GM19455 (cell line): Measurements from ENCODE around the gene SIGLEC5.

Experiments
- ATAC-seq: cut with Tn5 transposase; IDR thresholded peaks from one replicate; pipeline ENCODE4 v1.9.1; 2021; ENCODE audit not compliant: unreplicated experiment

Gene SIGLEC5

DNA sequence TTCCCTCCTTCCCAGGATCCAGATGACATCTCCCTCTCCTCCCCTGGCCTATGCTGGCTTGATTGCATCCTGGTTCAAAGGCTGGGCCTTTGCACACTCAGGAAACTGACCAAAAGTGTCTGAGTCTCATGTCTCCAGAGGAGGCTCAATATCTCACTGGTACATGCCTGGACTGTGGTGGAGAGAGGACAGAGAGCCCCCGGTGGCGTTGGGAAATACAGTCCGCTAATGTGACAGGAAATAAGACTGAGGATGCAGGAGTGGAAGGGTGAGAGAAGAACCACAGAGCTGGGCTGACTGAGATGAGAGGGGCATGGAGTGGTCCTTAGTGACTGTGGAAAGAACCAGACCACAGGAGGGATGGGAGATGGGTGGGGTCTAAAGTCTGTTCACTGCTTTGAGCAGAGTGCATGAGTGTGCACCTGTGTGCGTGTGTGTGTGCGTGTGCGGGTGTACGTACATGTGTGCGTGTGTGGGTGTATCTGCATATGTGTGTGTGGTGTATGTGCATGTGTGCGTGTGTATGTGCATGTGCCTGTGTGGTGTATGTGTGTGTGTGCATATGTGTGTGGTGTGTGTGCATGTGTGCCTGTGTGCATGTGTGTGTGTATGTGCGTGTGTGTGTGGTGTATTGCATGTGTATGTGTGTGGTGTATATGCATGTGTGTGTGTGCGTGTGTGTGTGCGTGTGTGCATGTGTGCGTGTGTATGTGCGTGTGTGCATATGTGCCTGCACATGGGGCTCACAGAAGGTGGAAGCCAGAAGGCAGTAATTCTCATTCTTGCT is 1.9 kb downstream of the SIGLEC5 start:
- ATAC-seq: no peak

DNA sequence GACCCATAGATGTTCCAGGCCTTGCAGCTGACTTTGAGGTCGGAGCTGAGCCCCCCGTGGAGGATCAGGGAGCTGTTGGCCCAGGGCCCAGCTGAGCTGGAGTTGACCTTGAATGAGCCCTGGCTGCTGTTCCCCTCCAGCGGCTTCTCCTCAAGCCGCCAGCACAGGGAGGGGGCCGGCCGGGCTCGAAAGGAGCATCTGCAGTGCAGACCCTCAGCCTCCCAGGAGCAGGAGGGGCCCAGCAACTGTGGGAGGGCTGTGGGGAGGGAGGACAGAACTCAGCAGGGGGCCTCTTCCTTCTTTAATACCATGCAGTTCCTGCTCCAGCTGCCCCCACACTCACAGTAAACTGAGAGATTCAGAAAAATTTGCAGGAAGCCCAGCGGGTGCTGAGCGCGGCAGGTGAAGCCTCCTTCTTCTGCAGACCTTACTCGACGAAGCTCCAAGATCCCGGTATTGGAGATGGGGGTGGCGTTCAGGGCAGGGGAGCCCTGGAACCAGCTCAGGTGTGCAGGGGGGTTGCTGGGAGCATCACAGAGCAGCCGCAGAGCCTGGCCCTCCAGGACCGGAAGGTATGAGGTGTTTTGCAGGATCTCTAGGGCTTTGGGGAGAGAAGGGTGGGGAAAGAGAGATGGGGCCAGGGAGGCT is 2.6 kb downstream of the SIGLEC5 start:
- no peak for ATAC-seq

DNA sequence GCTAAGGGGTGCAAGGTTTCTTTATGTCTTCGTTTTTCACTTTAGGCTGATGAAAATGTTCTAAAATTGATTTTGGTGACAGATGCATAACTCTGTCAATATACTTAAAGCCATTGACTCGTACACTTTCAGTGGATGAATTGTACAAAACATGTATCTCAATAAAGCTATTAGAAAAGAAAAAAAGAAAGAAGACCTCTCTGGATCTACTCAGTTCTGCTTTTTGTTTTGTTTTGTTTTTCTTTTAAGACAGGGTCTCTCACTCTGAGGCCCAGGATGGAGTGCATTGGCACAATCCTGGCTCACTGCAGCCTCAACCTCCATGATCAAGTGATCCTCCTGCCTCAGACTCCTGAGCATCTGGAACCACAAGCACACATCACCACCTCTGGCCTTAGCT is 3.5 kb downstream of the SIGLEC5 start:
- ATAC-seq: no peak

DNA sequence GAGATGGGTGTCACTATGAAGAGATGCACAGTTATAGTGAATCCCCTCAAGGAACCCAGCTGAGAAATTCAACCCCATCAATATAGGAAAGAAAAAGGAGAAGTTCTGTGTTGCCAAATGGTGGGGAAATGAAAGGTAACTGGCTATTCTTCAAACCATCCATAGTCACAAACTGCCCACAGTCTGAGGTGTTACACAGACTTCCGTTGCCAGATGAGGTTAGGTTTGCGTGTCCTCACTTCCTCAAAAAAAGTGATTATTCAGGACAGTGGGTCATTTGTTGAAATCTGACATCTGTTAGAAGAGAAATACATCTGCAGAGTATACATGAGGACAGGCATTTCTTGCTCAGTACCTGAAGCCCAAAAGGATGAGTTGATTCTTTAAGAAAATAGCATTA is 9.0 kb downstream of the SIGLEC5 start:
- ATAC-seq: no peak

DNA sequence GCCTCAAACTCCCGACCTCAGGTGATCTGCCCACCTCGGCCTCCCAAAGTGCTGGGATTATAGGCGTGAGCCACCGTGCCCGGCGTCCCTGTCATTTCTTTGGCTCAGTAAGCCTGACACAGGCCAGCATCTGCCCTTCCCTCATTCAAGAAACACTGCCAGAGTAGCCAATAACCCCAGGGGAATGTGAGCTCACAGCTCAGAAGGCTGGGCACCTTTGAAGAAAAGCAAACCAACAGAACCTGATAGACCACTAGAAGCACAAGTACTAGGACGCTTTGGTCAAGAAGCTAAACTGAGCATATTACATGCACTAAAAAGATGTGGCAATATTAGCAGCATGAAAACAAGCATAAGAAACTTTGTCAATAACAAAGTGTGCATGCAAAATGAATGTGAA is 14.2 kb downstream of the SIGLEC5 start:
- ATAC-seq: no peak

DNA sequence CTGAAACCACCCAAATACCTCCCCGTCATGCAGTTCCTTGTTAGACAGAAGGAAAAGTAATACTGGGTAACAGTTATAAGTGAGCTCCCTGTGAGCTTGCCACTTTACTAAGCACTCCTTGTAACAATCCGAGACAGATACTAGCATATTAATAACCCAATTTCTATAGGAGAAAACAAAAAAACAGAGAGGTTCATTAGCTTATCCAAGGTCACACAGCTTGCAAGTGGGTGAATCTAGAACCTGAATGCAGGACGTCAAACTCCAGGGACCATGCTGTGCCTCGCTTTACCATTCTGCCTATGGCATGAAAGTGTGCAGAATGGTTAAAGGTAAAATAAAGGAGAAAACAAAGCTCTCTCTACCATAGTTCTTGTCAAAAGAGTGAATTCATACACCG is 15.4 kb downstream of the SIGLEC5 start:
- ATAC-seq: no peak

DNA sequence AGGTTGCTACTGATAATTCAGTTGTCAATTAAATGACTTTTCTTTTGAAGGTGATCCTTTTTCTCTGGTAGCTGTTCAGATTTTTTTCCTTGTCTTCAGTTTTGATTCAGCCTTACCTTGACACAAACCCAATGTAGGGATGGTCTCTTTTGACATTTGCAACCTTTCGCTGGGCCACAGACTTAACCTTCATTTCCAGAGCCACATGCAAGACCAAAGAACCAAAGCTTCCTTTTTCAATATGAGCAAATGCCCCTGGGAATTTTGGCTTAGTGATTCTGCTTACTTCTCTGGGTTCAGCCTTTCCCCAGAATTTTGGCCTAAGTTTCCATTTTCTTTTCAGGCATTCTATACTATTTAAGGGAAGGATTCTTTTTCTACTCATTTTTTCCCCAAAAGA is 19.6 kb downstream of the SIGLEC5 start:
- no peak for ATAC-seq

DNA sequence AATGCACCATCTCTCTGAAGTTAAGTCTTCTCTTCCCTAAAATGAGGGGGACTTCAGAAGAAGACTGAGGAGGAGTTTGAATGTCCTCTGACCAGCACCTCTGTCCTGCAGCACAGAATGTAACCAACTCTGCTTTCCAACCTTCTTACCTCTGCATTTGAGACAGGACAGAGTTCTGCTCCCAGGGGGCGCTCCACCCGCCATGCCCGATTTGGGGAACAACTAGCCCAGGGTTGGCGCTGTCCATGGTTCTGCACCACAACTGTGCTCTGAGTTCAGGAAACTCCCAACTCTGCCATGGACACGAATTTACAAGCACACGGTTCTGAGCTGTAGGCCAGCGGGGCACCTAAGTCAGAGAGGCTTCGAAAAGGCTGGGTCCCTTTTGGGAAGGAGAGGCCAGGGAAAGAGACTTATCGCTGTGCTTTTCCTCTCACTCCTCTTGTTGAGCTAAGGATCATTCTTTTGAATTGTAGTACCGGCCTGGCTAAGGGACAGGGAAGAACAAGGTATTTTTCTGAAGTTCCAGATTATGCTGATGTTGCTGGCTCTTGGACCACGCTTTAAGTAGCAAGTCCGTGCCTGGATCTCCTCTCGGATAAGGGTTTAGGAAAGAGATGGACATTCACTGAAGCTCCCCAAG is 22.2 kb downstream of the SIGLEC5 start:
- no peak for ATAC-seq

DNA sequence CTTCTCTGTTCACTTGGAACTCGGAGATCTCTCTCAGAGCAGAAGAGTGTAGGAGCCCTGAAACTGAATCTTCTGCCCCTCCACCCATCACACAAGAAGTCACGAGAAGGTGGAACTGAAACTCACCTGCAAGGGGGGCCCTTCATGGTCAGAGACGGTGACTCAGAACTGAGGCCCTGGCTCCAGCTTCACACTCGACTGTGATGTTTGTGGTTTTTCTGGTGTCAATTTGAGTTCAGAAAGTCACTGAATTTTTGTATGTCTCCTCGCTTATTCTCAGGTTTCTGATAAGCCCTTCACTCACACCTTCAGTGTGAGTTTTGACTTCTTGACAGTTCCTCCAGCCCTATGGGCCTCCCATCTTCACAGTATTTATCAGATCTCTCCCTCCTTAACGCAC is 23.1 kb downstream of the SIGLEC5 start:
- ATAC-seq: peak; percentile 92

DNA sequence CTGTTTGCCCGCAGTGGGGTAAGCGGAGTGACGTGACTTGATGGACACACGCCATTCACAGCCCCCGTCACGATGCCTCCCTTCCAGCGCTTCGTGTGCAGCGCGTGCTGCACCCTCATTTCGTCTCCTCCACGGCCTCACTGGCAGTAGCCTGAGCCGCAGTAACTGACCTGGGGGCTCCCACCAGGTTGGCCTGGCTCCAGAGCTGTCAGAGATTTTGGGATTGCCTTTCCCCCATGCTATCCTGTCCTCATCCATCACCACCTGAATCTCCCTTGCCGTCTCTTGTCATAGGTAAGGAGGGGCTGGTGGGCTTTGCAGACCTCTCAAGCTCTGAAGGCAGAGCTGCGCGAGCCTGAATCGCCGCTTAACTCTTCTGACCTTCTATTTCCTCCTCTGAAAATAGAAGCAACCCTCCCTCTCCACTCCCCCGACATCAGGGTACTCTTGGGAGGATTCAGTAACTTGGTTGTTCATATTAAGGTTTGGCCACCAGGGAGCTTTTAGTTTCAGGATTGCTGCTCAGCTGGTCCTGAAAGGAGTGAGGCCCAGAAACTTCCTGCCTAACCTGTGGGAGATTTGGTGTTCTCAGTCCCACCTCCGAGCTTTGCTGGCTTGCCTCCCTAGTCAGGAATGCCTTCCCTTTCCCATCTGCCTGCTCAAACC is 27.9 kb downstream of the SIGLEC5 start:
- no peak for ATAC-seq

DNA sequence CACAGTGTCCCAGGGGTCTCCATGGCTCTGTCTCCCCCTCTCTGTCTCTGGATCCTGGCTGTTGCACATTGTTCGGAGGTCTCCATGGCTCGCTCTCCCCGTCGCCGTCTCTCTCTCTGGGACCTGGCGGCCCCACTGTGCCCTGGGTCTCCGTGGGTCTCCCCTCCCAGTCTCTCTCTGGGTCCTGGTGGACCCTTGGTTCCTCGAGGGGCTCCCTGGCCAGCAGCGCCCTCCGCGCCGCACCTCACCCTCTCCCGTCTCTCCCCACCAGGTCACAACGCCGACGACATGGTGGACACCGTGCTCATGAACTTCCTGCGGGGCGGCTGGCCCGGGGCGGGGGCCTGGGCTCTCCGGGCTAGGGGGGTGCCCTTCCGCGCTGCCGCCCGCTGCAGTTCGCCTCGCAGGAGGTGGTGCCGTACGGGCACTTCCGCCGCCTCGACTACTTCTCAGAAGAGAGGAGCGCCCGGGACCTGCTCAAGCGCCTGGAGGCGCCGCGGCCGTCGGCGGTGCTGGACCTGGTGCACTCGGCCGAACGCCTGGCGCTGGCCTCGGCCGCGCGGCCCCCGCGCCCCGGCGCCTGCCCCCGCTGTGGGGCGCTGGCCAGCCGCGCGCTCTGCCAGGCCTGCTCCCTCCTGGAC is 29.1 kb downstream of the SIGLEC5 start:
- no peak for ATAC-seq

DNA sequence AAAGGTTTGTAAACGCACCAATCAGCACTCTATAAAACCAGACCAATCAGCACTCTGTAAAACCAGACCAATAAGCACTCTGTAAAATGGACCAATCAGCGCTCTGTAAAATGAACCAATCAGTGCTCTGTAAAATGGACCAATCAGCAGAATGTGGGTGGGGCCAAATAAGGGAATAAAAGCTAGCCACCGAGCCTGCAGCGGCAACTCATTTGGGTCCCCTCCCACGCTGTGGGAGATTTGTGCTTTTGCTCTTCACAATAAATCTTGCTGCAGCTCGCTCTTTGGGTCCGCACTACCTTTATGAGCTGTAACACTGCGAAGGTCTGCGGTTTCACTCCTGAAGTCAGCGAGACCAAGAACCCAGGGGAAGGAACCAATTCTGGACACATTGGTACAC is 31.1 kb downstream of the SIGLEC5 start:
- ATAC-seq: no peak

DNA sequence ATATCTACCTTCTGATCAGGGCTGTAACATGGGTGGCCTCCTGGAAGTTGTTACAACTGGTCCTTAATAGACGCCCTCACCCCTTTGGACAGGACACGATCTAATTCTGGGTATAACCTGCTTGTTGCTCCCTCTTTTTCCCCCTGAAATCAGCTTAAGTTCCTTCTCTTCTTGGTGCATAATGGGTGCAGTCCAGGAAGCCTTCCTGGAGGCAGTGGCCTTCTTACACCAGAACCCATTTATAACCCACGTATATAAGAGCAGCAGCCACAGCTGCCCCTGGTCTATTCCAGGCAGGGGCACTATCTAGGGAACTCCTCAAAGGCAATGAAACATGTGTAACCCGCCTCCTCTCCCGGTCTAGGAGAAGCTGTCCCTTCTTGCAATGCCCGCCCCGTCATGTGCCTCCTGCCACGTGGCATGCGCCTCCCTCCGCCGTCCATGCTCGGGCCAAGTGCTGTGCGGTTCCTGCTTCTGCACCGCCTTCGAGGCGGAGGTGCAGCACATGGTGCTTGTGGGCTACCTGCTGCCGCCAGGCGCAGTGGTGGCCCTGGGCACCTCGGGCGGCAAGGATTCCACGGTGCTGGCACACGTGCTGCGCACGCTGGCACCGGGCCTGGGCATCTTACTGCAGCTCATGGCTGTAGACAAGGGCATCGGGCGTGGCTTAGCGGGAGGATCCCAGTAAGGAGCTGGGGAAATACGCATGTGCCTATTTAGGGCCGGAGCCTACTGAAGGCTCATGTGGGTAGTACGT is 31.9 kb downstream of the SIGLEC5 start:
- no peak for ATAC-seq

DNA sequence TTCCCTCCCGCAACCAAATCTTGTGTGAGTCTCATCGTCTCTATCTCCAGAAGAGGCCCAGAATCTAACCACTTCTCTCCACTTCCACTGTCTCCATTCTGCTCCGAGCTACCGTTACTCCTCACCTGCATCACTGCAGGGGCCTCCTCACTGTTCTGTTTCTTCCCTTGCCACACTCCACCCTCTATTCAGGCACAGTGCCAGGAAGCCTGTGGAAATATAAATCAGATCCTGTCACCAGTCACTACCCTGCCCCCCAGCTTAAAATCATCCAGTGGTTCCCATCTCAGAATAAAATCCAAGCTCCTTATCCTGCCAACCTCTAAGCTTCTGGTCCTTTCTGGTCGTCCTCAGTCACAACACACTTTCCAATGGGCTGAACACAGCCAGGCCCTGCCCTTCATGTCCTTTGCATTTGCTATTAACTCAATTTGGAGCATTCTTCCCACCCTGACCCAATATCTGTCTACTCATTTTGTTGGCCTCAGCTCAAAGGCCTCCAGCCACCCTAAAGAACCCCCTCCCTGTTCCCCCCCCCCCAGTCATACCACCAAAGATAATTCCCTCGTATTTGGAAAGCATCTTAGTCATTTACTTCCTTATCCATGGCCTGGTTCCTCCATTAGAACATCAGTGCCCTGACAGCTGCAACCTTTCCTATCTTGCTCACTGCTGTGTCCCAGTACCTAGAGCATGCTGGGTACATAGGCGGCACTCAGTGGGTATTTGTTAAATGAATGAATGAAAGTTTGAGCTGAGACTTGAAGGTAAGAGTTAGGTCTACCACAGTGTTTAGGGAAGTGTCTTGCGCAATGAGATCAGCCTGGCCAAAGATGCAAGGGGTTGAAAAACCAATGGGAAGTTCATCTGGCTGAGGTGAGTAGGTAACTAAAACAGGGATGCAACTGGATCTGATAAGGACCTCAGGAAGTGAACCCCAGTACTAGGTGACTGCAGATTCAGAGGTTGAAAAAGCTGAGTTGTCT is 34.7 kb downstream of the SIGLEC5 start:
- no peak for ATAC-seq

DNA sequence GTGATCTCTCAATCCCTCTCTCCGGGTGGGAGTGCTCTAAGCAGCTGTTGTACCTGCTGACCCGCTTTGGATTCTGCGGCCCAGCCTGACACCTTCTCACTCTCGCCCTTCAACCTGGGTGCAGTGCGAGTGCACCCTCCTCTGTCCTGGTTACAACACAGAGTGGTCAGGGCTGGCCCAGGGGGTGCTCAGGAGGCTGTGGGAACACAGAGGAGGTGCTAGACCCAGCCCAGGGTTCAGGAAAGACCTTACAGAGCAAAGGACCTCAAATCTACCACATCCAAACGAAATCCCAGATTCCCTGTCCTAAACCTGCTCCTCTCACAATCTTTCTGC is 35.5 kb downstream of the SIGLEC5 start:
- no peak for ATAC-seq

DNA sequence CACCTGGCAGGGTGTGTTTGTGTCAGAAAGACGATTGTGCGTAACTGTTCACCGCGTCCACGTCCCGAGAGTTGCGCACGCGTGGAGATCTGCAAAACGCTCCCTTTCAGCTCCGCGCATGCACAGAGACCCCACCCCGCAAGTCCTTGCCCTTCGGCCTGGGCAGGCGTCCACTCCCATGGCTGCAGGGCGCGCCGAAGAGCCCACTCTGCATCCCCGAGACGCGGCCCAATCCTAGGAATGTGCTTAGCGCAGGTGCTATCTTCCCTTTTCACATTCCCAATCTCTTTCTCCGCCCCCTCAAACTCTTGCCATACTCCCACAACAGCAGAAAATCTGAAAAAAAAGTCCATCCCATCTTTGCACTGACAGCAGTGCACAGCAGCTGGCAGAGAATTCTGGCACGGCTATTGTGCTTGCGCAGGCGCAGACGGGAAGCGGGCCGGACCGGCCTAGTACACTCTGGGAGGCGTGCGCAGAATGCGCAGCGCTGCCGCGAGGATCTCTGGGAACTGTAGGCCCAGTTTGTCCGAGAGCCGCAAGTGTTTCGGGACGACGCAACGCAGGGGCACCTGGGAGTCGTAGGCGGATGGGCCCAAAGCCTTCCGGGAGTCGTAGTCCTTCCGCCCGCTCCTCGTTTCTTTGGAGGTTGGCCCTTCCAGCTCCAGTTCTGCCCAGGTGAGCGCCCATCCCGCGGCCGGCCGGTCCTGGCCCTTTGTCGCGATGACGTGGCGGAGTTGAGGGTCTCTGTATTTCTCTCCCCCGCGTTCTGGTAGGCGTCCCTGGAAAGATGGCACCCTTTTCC is 36.0 kb downstream of the SIGLEC5 start:
- ATAC-seq: peak; percentile 94

DNA sequence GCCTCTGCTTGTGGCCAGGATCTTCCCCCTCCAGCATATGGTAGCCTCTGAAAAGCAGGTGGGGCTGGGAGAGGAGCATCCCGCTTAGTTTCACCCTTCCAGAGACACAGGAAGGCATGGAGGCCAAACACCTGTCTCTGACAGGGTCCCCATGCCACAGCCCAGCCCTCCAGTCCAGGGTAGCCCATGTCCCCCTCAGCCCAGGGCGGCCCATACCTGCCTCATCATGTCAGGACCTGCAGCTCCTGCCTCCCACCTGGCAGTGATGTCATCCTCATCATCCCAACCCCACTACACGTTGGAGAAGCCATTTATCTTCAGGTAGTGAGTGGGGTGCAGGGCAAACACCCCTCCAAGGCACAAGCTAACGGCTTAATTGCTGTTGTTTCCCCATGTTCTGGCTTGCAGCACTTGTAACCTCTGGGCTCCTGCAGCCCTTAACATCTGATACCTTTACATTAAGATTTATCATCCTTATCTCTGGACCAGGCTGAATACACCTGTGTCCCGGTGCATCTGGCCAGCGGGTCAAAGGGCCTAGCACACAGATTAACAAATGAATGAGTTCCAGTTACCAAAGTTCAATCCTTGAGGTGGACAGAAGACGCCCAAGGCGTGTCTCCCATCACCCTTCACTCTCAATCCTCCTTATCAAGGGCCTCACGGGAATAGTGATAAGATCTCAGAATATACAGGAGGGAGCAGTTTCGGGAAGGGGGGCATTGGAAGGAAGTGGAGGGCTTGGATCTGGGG is 36.9 kb downstream of the SIGLEC5 start:
- no peak for ATAC-seq

DNA sequence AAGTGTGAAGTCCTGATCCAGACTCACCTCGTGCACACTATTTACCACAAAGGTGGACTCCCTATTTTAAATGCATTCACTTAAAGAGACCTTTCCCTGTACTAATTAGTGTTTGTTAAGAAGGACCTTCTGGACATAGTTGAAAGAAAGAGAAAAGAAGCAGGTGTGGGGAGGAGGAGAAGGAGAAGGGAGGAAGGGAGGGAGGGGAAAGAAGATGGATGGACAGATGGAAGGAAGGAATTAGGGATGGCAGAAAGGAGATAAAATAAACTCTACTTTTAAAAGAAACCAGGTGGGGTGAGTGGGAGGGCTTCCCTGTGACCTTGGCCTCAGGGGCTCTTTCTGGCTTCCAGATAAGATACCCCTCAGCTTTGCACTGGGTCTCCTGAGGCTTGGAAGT is 37.7 kb downstream of the SIGLEC5 start:
- ATAC-seq: no peak
